ENCODE results near the gene SCARB1. TPM values are rescaled to one million over a fixed set of nuclear protein-coding genes. Genes with fewer than 3 reads are reported as not detected.

Gene SCARB1
- total and polyA plus RNA-seq, 2 of the 13 experiments (the other 11 are each of a cell fraction or from before 2014, with no cell fraction given) = 63.4 to 160 TPM

DNA sequence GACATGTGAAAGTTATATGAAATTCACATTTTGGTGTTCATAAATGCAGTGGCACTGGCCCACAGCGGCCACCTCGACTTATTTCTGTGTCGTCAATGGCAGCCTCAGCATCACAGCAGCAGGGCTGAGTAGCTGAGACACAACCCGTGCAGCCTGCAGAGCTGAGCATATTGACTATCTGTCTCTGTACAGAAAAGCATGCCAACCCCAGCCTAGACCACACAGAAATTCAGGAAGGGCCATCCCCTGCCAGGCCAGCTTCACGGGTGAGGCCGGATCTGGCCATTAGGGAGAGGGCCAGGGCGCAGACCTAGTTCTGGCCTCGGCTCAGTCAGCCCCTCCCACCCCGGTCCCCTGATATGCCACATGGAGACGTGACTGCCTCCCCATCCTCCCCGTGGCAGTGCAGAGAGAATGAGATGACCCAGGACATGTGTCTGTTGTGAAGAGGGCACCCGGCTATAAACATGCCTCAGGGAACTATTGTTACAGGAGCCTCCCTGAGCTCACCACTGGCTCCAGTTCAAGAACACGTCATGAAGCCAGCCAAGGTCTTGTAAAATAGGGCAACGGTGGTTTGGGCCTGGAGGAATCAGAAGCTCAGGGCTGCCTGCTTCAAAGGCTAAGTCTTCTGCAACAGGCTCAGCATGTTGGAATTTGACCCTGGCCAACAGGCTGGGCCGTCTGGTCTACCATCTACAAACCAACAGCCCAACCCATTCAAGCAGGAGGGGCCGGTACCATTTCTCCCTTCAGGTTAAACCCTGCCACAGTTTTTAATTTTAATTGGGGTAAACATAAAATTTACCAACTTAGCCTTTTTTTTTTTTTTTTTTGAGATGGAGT lies 25.5 kb downstream of the SCARB1 start (continued):
- TF ChIP-seq, protein P1, sequence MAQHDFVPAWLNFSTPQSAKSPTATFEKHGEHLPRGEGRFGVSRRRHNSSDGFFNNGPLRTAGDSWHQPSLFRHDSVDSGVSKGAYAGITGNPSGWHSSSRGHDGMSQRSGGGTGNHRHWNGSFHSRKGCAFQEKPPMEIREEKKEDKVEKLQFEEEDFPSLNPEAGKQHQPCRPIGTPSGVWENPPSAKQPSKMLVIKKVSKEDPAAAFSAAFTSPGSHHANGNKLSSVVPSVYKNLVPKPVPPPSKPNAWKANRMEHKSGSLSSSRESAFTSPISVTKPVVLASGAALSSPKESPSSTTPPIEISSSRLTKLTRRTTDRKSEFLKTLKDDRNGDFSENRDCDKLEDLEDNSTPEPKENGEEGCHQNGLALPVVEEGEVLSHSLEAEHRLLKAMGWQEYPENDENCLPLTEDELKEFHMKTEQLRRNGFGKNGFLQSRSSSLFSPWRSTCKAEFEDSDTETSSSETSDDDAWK (CRISPR knock-in tag; IDR thresholded peaks at IDR 0.05) = no peak
- TF ChIP-seq, protein P2, sequence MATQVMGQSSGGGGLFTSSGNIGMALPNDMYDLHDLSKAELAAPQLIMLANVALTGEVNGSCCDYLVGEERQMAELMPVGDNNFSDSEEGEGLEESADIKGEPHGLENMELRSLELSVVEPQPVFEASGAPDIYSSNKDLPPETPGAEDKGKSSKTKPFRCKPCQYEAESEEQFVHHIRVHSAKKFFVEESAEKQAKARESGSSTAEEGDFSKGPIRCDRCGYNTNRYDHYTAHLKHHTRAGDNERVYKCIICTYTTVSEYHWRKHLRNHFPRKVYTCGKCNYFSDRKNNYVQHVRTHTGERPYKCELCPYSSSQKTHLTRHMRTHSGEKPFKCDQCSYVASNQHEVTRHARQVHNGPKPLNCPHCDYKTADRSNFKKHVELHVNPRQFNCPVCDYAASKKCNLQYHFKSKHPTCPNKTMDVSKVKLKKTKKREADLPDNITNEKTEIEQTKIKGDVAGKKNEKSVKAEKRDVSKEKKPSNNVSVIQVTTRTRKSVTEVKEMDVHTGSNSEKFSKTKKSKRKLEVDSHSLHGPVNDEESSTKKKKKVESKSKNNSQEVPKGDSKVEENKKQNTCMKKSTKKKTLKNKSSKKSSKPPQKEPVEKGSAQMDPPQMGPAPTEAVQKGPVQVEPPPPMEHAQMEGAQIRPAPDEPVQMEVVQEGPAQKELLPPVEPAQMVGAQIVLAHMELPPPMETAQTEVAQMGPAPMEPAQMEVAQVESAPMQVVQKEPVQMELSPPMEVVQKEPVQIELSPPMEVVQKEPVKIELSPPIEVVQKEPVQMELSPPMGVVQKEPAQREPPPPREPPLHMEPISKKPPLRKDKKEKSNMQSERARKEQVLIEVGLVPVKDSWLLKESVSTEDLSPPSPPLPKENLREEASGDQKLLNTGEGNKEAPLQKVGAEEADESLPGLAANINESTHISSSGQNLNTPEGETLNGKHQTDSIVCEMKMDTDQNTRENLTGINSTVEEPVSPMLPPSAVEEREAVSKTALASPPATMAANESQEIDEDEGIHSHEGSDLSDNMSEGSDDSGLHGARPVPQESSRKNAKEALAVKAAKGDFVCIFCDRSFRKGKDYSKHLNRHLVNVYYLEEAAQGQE (IDR thresholded peaks at IDR 0.05; ENCODE audit: borderline replicate concordance in 1 of 2, low read depth in 1 of 2, low read length in 2 of 2) = no peak; a peak in 1 of 4 replicates
- TF ChIP-seq ZNF782 (CRISPR knock-in tag; IDR thresholded peaks at IDR 0.05; ENCODE audit: borderline replicate concordance) = no peak
- TF ChIP-seq, protein P3, sequence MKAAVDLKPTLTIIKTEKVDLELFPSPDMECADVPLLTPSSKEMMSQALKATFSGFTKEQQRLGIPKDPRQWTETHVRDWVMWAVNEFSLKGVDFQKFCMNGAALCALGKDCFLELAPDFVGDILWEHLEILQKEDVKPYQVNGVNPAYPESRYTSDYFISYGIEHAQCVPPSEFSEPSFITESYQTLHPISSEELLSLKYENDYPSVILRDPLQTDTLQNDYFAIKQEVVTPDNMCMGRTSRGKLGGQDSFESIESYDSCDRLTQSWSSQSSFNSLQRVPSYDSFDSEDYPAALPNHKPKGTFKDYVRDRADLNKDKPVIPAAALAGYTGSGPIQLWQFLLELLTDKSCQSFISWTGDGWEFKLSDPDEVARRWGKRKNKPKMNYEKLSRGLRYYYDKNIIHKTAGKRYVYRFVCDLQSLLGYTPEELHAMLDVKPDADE (CRISPR knock-in tag; IDR thresholded peaks at IDR 0.05) = no peak
- TF ChIP-seq, protein P4, sequence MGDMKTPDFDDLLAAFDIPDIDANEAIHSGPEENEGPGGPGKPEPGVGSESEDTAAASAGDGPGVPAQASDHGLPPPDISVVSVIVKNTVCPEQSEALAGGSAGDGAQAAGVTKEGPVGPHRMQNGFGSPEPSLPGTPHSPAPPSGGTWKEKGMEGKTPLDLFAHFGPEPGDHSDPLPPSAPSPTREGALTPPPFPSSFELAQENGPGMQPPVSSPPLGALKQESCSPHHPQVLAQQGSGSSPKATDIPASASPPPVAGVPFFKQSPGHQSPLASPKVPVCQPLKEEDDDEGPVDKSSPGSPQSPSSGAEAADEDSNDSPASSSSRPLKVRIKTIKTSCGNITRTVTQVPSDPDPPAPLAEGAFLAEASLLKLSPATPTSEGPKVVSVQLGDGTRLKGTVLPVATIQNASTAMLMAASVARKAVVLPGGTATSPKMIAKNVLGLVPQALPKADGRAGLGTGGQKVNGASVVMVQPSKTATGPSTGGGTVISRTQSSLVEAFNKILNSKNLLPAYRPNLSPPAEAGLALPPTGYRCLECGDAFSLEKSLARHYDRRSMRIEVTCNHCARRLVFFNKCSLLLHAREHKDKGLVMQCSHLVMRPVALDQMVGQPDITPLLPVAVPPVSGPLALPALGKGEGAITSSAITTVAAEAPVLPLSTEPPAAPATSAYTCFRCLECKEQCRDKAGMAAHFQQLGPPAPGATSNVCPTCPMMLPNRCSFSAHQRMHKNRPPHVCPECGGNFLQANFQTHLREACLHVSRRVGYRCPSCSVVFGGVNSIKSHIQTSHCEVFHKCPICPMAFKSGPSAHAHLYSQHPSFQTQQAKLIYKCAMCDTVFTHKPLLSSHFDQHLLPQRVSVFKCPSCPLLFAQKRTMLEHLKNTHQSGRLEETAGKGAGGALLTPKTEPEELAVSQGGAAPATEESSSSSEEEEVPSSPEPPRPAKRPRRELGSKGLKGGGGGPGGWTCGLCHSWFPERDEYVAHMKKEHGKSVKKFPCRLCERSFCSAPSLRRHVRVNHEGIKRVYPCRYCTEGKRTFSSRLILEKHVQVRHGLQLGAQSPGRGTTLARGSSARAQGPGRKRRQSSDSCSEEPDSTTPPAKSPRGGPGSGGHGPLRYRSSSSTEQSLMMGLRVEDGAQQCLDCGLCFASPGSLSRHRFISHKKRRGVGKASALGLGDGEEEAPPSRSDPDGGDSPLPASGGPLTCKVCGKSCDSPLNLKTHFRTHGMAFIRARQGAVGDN (CRISPR knock-in tag; IDR thresholded peaks at IDR 0.05) = peak; percentile 99
